ENCODE results near the gene RNF5.
"Not testable (repeated sequence)": the region's sequence is repeated elsewhere in the genome, so short reads cannot be mapped to it uniquely, and the experiment has no call there.

The RNF5 gene

DNA sequence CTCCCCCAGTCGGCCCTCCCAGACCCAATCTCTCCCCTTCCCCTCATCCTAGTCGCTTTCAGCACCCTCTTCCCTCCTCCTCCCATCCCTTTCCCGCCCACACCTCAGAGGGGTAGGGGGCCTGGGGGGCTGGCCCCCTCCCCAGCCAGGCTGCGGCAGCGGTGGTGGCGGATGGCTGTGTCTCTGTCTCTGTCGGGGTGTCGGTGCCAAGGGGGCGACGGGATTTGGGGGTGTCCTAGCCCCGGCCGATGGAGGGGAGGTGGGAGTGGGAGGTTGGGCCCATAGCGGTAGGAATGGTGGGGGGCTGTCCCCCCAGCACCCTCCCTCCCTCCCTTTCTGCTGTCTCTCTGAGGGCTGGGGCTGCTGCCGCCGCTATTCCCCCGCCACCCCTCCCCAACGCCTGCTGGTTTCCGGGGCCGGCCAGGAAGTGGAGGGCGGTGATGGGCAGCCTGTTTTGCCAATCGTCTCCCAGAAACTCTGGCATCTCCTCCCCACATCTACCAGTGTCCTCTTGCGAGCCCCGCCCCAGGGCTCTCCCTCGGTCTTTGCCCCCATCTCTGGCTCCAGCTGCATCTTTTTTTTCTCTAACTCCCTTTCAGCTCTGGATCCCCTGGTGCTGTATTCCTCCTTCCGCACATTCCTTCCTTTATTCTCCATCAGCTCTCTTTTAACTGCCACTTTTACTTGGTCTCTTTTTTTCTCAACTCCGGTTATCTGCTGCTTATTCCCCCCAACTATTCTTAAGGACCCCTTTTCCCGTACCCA lies 2.3 kb upstream of the RNF5 start, which contains the start of gene AGPAT1:
Gene AGPAT1, minus strand, starts transcription at position 374 of the 765 bp plus-strand sequence. CDS start 4,588 bp downstream, outside the sequence.
- DNase-seq (ENCODE audit: low read depth), result peak; percentile 86

- DNase-seq (ENCODE audit: low read depth), result no peak
Observed at GRCh38 chr6:32176476-32177182, 1.6 kb upstream of the RNF5 start.

DNA sequence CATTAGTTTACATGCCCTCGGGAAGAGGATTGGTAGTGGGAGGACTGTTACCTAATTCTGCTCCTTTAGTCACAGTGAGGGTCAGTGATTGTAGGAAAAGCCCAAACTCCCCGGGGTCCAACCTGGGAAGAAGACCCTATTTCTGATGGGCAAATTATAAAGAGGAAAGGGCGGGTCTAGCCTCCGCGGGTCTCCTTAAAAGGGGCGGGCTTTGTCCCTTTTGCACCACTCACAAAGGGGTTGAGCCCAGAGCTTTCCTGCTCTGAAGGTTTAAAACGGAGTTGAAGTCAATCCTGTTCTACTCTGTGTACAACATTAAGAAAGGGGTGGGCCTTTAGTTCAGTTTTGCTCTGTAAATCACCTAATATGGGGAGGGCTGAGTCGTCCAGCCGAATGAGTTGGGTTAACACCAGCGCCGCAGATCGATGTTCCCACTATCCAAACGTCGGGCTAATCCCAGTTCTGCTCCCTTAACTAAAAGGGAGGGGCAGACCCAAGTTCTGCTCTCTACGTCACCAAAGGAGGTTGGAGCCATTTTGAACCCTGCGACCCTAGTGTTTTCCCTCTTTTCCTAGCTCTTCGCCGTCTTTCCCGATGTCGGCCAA lies 920 bp upstream of the RNF5 start:
- DNase-seq (ENCODE audit: low read depth), result no peak

DNA sequence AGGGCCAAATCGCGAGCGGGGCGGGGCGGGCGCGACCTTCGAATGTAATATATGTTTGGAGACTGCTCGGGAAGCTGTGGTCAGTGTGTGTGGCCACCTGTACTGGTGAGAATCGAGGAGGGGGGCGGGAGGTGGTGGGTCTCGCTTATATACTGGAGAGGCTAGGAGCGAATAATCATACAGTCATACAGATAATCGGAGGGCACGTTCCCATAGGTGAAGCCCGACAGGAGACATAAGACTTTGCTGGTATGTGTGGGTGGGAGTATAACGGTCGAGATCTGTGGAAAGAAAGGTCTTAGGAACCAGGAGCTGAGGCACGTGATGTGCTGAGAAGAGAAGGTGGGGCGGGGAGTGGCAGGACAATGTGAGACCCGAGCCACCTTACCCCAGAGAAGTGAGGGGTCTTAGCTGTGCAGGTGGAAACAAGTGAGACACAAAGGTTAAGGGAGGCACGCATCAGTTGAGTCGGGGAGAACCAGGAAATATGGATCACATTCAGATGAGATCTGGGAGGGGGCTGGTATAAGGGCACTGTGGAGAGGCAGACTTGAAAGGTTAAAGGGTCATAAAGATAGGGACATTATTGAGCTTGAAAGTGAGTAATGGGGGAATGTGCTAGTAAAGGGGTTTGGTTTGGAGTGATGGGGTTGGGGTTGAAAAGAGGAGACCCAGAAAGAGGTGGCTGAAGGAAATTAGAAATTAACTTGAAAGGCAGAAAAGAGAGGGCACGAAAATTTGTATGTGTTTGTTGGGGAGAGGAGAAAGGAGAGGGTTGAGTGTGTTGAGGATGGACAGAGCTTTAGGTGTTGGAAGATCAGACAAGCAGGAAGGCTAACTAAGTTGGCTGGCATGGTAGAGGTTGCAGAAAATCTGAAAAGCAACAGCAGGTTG lies 589 bp downstream of the RNF5 start:
- DNase-seq (ENCODE audit: low read depth), result no peak

DNA sequence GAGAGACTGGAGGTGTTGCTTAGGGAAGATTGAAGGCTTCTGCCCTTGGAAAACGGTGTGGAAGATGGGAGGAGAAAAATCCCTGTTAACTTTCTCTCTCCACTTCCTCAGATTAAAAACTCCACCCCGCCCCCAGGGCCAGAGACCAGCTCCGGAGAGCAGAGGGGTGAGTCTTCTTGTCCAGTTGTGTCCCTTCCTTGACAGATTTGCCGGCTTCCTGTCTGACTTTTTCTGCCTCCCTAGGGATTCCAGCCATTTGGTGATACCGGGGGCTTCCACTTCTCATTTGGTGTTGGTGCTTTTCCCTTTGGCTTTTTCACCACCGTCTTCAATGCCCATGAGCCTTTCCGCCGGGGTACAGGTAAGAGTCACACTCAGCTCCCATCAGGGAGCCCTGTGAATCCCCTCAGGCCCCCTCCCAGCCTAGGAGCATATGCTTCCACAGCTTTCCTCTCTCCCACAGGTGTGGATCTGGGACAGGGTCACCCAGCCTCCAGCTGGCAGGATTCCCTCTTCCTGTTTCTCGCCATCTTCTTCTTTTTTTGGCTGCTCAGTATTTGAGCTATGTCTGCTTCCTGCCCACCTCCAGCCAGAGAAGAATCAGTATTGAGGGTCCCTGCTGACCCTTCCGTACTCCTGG lies 1.7 kb downstream of the RNF5 start:
- no peak for DNase-seq (ENCODE audit: low read depth)

DNA sequence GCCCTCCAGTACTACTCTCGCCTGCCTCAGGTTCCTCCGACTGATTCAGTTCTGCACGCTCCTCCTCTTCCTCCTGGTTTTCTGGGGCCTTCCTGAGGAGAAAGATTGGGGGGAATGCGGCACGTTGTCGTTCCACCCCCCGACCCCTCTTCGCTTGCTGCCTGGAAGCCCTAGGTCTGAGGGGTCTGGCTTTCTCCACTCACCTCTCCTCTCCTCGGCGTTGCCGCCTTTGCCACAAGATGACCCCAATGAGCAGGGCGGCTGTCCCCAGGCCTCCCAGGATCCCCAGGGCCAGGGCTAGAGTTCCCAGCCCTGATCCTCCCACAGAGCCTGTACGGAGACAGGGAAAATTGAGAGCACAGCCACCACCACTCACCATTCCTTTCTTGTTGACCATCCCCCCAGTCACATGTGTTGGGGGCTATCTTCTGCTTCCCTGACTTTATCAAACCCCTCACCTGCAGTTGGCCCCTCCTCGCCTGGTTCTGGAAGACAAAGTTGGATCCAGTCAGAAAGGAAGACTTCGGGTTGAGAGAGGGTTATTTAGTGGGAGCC lies 3.0 kb downstream of the RNF5 start:
- no peak for DNase-seq (ENCODE audit: low read depth)

GRCh38 chr6:32181915-32182529 lies 3.8 kb downstream of the RNF5 start:
- DNase-seq (ENCODE audit: low read depth), result no peak

DNA sequence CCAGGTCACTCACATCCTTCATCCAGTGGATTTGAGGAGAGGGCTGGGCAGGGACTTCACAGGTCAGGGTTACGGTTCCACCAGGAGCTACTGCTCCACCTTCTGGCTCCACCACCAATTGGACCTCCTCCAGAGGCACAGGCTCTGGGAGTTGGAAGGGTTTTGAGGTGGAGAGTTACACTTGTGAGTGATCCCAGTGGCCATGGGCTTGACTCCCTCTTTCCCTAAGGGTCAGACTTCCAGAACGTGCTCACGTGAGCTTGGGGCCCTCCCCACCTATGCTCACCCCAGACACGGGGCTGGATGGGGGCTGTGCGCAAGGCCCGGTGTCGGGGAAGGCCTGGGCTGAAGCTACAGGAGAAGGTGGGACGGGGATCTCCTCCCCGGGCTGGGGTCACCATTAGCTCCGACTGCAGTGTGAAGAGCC lies 4.4 kb downstream of the RNF5 start:
- DNase-seq (ENCODE audit: low read depth), result no peak

- no peak for DNase-seq (ENCODE audit: low read depth)
Observed at GRCh38 chr6:32183030-32183429, 4.8 kb downstream of the RNF5 start.

DNA sequence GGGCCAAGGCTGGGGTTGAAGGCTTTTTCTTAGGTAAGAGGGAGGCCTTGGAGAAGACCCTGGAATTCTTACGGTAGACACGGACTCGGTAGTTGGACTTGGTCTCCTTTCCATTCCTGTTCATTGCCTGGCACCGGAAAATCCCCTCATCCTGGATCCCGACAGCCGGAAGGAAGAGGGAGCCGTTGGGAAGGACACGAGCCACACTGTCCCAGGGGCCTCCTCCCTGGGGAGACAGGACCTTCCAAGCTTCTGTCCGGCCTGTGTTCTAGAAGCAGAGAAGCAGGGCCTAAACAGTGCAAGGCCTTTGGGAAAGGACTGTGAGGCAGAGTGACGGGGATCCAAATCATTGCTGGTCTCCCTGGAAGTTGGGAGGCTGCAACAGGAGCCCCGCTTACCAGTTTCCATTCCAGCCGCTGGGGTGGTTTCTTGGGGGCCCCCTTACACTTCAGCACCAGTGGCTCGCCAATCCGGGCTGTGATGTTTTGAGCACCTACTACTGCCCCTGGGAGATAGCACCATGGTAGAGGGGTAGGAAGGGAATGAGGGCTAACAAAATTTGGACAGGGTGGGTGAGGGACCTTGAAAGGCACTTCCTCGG lies 5.4 kb downstream of the RNF5 start:
- no peak for DNase-seq (ENCODE audit: low read depth)

GRCh38 chr6:32184084-32184640 lies 6.0 kb downstream of the RNF5 start, which contains the start of gene AGER:
Gene AGER, minus strand, starts transcription at chr6:32184253. Its CDS starts 31 bp downstream, at chr6:32184222.
- DNase-seq (ENCODE audit: low read depth), result no peak

GRCh38 chr6:32185681-32186131 lies 7.5 kb downstream of the RNF5 start:
- peak; percentile 56 for DNase-seq (ENCODE audit: low read depth)

DNA sequence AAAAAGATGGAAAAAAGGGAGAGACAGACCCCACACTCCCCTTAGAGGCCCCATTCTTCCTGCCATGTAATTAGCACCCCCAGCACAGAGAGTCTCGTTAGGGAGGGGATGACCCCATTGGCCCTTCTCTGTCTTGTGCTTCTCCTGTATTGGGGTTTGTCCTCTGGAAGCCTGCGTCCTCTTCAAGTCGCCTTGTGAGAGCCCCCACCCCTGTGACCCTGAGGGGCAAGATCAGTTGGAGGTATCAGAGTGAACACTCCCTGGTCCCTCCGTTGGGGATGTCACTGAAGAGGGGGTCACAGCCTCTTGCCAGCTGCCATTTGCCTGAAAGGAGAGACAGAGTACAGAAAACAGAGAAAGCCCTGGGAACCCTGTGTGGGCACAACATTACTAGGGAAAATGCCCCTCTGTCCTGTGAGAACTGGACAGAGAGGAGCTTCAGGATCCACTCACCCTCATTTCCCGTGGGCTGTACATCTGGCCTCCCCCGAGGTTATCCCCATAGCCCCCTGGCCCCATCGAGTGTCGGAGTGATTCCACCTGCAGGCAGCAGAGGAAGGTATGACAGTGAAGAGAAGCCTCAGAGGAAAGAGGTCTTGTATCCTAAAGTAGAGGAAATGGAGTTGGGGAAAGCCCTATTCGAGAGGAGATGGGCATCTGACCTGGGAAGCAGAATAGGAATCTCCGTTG lies 8.1 kb downstream of the RNF5 start:
- not testable (repeated sequence) for DNase-seq (ENCODE audit: low read depth)

GRCh38 chr6:32187009-32187709 lies 9.0 kb downstream of the RNF5 start:
- no peak for DNase-seq (ENCODE audit: low read depth)

DNA sequence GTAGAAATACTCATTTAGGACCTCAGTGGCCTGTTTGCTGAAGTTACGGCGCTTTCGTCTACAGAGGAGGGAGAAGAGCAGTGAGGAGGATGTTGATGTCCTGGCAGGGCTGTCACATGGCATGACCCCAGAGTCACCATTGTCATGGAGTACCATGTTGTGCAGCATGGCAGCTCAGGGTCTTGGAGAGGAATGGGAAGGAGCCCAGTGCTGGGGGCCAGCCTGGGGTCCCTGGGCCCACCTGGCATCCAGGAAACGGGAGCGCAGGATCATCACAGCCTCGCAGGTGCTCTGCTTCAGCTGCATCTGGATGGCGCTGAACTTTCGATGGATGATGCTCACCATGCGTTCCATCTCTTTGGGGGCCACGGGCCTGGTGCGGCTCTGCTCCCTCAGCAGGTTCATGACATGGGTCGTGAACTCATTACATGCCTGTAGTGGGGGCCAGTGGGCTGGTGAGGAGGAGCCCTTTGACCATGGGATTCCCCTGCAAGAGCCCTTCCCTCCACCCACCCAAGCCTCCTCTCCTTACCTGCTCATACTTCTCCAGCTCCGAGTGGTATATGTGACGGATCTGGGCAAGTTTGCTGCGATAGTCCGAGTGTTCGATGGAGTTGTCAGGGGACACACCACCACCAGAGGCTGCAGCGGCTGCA lies 9.6 kb downstream of the RNF5 start:
- DNase-seq (ENCODE audit: low read depth), result not testable (repeated sequence)

DNA sequence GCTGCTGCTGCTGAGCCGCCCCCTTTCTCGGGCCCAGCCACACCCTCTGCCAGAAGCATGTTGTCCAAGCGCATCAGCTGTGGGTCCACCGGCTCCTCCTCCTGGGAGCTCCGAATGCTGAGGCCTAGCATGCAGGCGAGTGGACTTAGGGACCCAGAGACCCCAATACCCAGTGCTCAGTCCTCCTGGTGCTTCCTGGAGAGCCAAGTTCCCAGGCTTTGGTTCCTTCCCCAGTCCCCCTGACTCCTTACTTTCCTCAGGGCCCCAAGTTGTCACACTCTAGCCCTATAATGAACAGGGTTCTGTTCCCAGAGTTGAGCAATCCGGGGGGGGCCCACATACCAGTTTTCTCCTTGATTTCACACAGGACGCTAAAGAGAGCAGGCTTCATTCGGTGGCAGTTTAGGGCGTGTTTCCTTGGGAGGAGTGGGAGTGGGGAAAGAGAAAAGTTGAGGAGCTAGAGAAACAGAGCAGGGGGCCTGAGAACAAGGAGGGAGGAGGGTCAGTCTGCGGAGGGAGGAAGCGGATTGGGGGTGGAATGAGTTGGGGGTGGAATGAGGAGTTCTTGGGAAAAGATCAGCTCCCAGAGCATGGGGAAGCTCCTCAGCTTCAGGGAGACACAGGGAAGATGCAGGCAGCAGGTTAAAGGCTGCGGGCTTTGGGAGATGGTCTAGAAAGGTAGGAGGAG lies 10.3 kb downstream of the RNF5 start:
- DNase-seq (ENCODE audit: low read depth), result no peak

GRCh38 chr6:32189069-32189741 lies 11.0 kb downstream of the RNF5 start:
- DNase-seq (ENCODE audit: low read depth), result no peak

Data from HS-5 (cell line).